Measurements from ENCODE around the gene ADARB2.

ADARB2 gene

DNA sequence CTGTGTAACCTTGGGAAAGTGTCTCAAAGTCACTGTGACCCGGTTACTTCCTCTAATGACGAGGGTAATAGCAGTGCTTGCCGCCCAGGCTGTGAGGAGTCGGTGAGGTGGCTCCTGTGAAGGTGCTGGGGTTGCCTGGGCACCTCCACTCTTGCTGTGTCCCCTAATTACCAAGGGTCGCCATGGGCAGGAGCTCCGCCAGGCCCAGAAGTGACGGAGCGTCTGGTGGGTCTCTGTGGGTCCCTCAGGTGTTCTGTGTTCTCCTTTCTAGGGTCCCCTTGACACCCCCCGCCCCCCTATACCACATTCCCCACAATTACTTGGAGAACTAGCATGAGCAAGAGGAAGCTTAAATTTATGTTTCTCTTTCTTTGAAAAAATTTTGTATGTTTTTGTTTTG is 519.7 kb downstream of the ADARB2 start:
- H3K4me2 ChIP-seq (ENCODE audit: low read length), result no peak overlapping the region
- no peak overlapping the region for H3K4me3 ChIP-seq (ENCODE audit: low read length)
- H3K4me1 ChIP-seq (ENCODE audit: control insufficient read depth, low read length), result no peaks in the 10 kb centered on the region
- H3F3A ChIP-seq (ENCODE audit: control insufficient read depth, insufficient read depth), result no peaks in the 10 kb centered on the region
- TF ChIP-seq, protein P1, sequence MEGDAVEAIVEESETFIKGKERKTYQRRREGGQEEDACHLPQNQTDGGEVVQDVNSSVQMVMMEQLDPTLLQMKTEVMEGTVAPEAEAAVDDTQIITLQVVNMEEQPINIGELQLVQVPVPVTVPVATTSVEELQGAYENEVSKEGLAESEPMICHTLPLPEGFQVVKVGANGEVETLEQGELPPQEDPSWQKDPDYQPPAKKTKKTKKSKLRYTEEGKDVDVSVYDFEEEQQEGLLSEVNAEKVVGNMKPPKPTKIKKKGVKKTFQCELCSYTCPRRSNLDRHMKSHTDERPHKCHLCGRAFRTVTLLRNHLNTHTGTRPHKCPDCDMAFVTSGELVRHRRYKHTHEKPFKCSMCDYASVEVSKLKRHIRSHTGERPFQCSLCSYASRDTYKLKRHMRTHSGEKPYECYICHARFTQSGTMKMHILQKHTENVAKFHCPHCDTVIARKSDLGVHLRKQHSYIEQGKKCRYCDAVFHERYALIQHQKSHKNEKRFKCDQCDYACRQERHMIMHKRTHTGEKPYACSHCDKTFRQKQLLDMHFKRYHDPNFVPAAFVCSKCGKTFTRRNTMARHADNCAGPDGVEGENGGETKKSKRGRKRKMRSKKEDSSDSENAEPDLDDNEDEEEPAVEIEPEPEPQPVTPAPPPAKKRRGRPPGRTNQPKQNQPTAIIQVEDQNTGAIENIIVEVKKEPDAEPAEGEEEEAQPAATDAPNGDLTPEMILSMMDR (IDR thresholded peaks at IDR 0.05; ENCODE audit: low read depth, low read length, poor library complexity, severe bottlenecking), result no peak
- no peak for TF ChIP-seq EZH2phosphoT487 (IDR thresholded peaks at IDR 0.05; ENCODE audit: borderline replicate concordance, low read length)
- H4K20me1 ChIP-seq (ENCODE audit: control insufficient read depth, insufficient read depth, low read depth, low read length), result no peaks in the 10 kb centered on the region
- H3K36me3 ChIP-seq (ENCODE audit: control insufficient read depth, low read length), result no peaks in the 10 kb centered on the region
- H3K9me3 ChIP-seq (ENCODE audit: control insufficient read depth, insufficient read depth, low read length), result 0 out of 2 replicates have a peak, but pooled peaks cover 4% of the 10 kb centered on the region
- no peaks in the 10 kb centered on the region for H3K27me3 ChIP-seq (ENCODE audit: control insufficient read depth, low read length)
- no peaks in the 10 kb centered on the region for H3K9me2 ChIP-seq (replicated peaks; ENCODE audit: control insufficient read depth, low read length)
- H3K79me2 ChIP-seq (ENCODE audit: control insufficient read depth, low read length), result no peaks in the 10 kb centered on the region
- H3K27ac ChIP-seq (ENCODE audit: low read depth, low read length), result no peak overlapping the region

DNA sequence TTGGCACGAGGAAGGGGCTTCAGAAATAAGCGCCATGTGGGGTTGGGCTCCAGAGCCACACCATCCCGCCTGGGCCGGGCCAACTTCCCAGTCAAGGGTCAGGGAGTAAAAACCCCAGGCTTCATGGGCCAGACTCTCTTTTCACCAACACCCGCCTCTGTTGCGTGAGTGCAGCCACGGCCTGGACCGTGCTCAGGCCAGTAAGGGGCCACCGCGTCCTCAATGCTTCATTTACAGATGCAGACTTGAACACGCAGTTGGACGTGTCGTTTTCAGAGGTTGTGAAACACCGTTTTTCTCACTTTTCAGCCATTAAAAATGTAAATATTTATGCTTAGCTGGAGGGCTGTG is 520.1 kb downstream of the ADARB2 start:
- Histone ChIP-seq H3K9me2 (replicated peaks; ENCODE audit: control insufficient read depth, low read length) (no peaks in the 10 kb centered on the region), H3K27me3 (ENCODE audit: control insufficient read depth, low read length) (no peaks in the 10 kb centered on the region), H3F3A (ENCODE audit: control insufficient read depth, insufficient read depth) (no peaks in the 10 kb centered on the region), H4K20me1 (ENCODE audit: control insufficient read depth, insufficient read depth, low read depth, low read length) (no peaks in the 10 kb centered on the region), H3K4me3 (ENCODE audit: low read length) (no peak overlapping the region), H3K4me2 (ENCODE audit: low read length) (no peak overlapping the region), H3K9me3 (ENCODE audit: control insufficient read depth, insufficient read depth, low read length) (0 out of 2 replicates have a peak, but pooled peaks cover 4% of the 10 kb centered on the region), H3K27ac (ENCODE audit: low read depth, low read length) (no peak overlapping the region), H3K4me1 (ENCODE audit: control insufficient read depth, low read length) (no peaks in the 10 kb centered on the region), H3K36me3 (ENCODE audit: control insufficient read depth, low read length) (no peaks in the 10 kb centered on the region), H3K79me2 (ENCODE audit: control insufficient read depth, low read length) (no peaks in the 10 kb centered on the region)
- no peak for TF ChIP-seq EZH2phosphoT487 (IDR thresholded peaks at IDR 0.05; ENCODE audit: borderline replicate concordance, low read length)
- TF ChIP-seq, protein P1 (IDR thresholded peaks at IDR 0.05; ENCODE audit: low read depth, low read length, poor library complexity, severe bottlenecking), result no peak

DNA sequence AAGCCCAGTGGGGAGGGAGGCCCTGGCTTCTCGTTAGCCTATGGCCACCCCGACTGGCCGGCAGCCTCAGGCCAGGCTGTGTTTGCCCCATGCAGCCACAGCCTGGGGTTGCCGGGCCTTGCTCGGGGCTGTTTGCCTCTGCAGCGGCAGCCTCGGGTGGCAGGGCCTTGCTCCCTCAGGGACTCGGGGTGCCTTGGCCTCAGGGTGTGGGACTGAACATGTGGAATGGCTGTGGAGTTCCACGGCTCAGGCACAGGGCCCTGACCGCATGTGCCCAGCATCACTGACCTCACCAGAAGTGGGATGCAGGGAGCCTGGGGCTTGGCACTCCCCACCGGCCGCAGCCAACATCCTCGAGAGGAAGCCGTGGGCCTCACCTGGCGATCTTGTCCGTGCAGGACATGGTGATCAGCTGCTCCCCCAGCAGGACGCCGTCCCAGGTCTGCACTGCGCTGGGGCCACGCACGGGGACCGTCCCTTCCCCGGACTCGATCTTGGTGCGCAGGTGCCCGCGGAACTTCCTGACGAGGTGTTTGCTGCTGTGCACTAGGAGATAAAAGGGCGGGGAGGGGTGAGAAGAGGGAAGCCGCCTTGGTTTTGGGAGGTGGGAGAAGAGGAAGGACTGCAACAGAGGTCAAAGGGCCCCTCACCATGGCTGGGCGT is 520.6 kb downstream of the ADARB2 start:
- H3K4me1 ChIP-seq (ENCODE audit: control insufficient read depth, low read length), result no peaks in the 10 kb centered on the region
- no peaks in the 10 kb centered on the region for H4K20me1 ChIP-seq (ENCODE audit: control insufficient read depth, insufficient read depth, low read depth, low read length)
- 0 out of 2 replicates have a peak, but pooled peaks cover 4% of the 10 kb centered on the region for H3K9me3 ChIP-seq (ENCODE audit: control insufficient read depth, insufficient read depth, low read length)
- H3K4me3 ChIP-seq (ENCODE audit: low read length), result no peak overlapping the region
- no peaks in the 10 kb centered on the region for H3K9me2 ChIP-seq (replicated peaks; ENCODE audit: control insufficient read depth, low read length)
- no peaks in the 10 kb centered on the region for H3K36me3 ChIP-seq (ENCODE audit: control insufficient read depth, low read length)
- no peak overlapping the region for H3K27ac ChIP-seq (ENCODE audit: low read depth, low read length)
- no peaks in the 10 kb centered on the region for H3F3A ChIP-seq (ENCODE audit: control insufficient read depth, insufficient read depth)
- no peak for TF ChIP-seq EZH2phosphoT487 (IDR thresholded peaks at IDR 0.05; ENCODE audit: borderline replicate concordance, low read length)
- TF ChIP-seq, protein P1 (IDR thresholded peaks at IDR 0.05; ENCODE audit: low read depth, low read length, poor library complexity, severe bottlenecking), result no peak
- H3K27me3 ChIP-seq (ENCODE audit: control insufficient read depth, low read length), result no peaks in the 10 kb centered on the region
- no peak overlapping the region for H3K4me2 ChIP-seq (ENCODE audit: low read length)
- no peaks in the 10 kb centered on the region for H3K79me2 ChIP-seq (ENCODE audit: control insufficient read depth, low read length)

All from DOHH2 (cell line).